NCI-H748 (cell line): Measurements from ENCODE around the gene PYROXD2.
"Not testable (repeated sequence)": the region's sequence is repeated elsewhere in the genome, so short reads cannot be mapped to it uniquely, and the experiment has no call there.

ENCODE experiments used
- DNase-seq: peaks from one replicate; lab custom pipeline; 2025; ENCODE audit not compliant: unreplicated experiment; lab: John Stamatoyannopoulos, UW

The PYROXD2 gene

GRCh38 chr10:98396096-98397063 lies 18.6 kb downstream of the PYROXD2 start:
- DNase-seq, result no peak

- DNase-seq, result no peak
These were observed 20.0 kb downstream of the PYROXD2 start for GRCh38 chr10:98394851-98395440.

- no peak for DNase-seq
These were observed 23.4 kb downstream of the PYROXD2 start for GRCh38 chr10:98391578-98391991.

- DNase-seq, result no peak
These were observed 23.9 kb downstream of the PYROXD2 start for GRCh38 chr10:98391065-98391464.

GRCh38 chr10:98390406-98390805 lies 24.6 kb downstream of the PYROXD2 start:
- DNase-seq, result no peak

- DNase-seq, result no peak
These were observed 25.6 kb downstream of the PYROXD2 start for GRCh38 chr10:98389398-98389797.

GRCh38 chr10:98388101-98388655 lies 26.8 kb downstream of the PYROXD2 start:
- no peak for DNase-seq

GRCh38 chr10:98384531-98385133 lies 30.4 kb downstream of the PYROXD2 start:
- no peak for DNase-seq

- no peak for DNase-seq
These were observed 31.1 kb downstream of the PYROXD2 start for GRCh38 chr10:98383869-98384268.

GRCh38 chr10:98383134-98383667 lies 31.8 kb downstream of the PYROXD2 start:
- not testable (repeated sequence) for DNase-seq

GRCh38 chr10:98382691-98383101 lies 32.3 kb downstream of the PYROXD2 start:
- DNase-seq, result no peak

- no peak for DNase-seq
These were observed 34.3 kb downstream of the PYROXD2 start for GRCh38 chr10:98380493-98381339.

- no peak for DNase-seq
These were observed 36.3 kb downstream of the PYROXD2 start for GRCh38 chr10:98378722-98379121.

- DNase-seq, result no peak
These were observed 37.4 kb downstream of the PYROXD2 start for GRCh38 chr10:98377536-98377935.

- no peak for DNase-seq
These were observed 38.0 kb downstream of the PYROXD2 start for GRCh38 chr10:98377001-98377400.

GRCh38 chr10:98376485-98376884 lies 38.5 kb downstream of the PYROXD2 start:
- DNase-seq, result peak; percentile 9

GRCh38 chr10:98374217-98374985 lies 40.6 kb downstream of the PYROXD2 start:
- peak; percentile 52 for DNase-seq

- DNase-seq, result no peak
These were observed 41.5 kb downstream of the PYROXD2 start for GRCh38 chr10:98373260-98374040.
